ENCODE measurements around the gene RASGRF1. TPM values are rescaled to one million over a fixed set of nuclear protein-coding genes. Genes with fewer than 3 reads are reported as not detected.

Gene RASGRF1
- polyA plus RNA-seq, 1 donor from 2014 or later: 11.0 TPM

DNA sequence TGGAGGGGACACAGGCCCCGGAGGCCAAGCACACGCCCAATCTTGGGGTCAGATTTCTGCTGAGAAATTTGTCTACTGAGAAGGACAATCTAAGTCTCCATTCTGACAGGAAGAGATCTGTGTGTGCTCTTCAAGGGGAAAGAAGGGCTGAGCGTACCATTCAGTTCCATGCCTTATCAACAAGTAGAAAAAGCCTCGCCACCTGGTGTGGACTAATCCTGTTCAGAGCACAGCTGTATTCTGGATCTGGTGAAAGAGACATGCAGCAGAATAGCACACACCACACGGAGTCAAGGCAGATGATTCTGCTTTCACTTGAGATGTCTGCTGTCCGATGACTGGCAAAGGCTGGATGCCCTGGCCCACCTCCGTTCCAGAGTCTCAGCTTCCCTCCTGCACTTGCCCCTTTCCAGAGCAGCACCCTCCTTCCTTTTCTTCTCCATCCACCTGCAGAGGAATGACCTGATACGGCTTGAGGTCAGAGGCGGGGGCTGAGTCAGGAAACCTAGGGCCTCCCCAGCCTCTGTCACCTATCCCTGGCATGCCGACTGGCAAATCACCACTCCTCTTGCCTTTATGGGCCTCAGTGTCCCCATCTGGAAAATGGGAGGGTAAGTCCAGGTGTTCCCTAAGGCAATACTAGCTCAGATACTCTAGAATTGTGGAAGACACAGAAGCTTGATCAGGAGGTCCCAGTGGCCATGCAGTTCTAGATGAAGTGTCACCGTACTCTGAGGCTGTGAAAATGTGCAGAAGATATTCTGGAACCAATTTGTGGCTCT, 108.9 kb downstream of the RASGRF1 start:
- no peak overlapping the region for H3K27ac ChIP-seq (ENCODE audit: low read length)
- H2AFZ ChIP-seq (ENCODE audit: low read depth, low read length): no peak overlapping the region
- H3K9ac ChIP-seq (ENCODE audit: low read length): no peak overlapping the region
- no peak overlapping the region for H3K4me2 ChIP-seq (ENCODE audit: low read length)
- no peak overlapping the region for H3K4me3 ChIP-seq (ENCODE audit: low read length)
- no peak for TF ChIP-seq EP300 (conservative IDR thresholded peaks at IDR 0.05; ENCODE audit: poor library complexity, severe bottlenecking)
- TF ChIP-seq, protein P1, sequence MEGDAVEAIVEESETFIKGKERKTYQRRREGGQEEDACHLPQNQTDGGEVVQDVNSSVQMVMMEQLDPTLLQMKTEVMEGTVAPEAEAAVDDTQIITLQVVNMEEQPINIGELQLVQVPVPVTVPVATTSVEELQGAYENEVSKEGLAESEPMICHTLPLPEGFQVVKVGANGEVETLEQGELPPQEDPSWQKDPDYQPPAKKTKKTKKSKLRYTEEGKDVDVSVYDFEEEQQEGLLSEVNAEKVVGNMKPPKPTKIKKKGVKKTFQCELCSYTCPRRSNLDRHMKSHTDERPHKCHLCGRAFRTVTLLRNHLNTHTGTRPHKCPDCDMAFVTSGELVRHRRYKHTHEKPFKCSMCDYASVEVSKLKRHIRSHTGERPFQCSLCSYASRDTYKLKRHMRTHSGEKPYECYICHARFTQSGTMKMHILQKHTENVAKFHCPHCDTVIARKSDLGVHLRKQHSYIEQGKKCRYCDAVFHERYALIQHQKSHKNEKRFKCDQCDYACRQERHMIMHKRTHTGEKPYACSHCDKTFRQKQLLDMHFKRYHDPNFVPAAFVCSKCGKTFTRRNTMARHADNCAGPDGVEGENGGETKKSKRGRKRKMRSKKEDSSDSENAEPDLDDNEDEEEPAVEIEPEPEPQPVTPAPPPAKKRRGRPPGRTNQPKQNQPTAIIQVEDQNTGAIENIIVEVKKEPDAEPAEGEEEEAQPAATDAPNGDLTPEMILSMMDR (IDR thresholded peaks at IDR 0.05; ENCODE audit: poor library complexity, severe bottlenecking): no peak
- no peaks in the 10 kb centered on the region for H3K9me2 ChIP-seq (ENCODE audit: insufficient read depth, low read length)
- no peaks in the 10 kb centered on the region for H3F3A ChIP-seq (ENCODE audit: insufficient read depth, low read length, poor library complexity, severe bottlenecking)
- H3K36me3 ChIP-seq (ENCODE audit: insufficient read depth, low read length): peaks cover 8% of the 10 kb centered on the region
- no peaks in the 10 kb centered on the region for H3K27me3 ChIP-seq (ENCODE audit: insufficient read depth, low read depth, low read length)
- H3K9me3 ChIP-seq (ENCODE audit: low read length): no peaks in the 10 kb centered on the region
- no peaks in the 10 kb centered on the region for H4K20me1 ChIP-seq (ENCODE audit: insufficient read depth)
- no peaks in the 10 kb centered on the region for H3K79me2 ChIP-seq (replicated peaks; ENCODE audit: insufficient read depth, low read length)

DNA sequence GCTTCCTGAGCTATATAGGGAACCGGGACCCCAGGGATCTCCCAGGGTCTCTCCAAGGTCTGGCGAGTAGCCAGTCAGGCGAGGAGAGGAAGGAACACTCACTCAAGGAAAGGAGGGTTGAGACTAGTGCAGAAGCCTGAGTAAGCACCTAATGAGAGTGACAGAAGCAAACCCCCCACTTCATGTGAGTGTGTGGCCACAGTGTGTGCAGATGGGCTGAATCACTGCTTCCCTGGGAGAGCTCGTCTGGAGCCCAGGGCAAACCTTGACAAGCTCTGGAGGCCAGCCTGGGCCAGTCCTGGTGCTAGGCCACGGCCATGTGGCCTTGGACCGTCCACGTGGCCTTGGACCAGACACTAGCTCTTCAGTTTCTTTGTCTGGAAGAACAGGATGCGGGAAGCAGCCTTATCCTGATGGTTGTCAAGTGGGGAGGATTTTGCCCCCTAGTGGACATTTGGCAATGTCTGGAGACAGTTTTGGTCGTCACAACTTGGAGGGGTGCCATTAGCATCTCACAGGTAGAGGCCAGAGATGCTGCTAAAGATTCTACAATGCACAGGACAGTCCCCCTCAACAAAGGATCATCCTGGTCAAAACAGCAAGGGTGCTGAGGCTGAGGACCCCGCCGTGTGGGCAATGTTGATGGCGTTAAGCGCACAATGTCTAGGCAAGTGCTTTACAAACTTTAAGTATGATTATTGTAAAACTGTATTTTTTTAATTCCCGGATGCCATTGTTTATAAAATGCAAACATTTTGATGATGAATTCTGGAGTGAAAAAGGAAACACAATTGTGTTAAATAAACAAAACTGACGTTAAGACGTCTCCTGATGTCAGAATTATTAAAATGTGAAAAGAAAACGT, 110.9 kb downstream of the RASGRF1 start:
- Histone ChIP-seq H3K27me3 (ENCODE audit: insufficient read depth, low read depth, low read length) (no peaks in the 10 kb centered on the region), H3K9me2 (ENCODE audit: insufficient read depth, low read length) (no peaks in the 10 kb centered on the region), H3K9ac (ENCODE audit: low read length) (no peak overlapping the region), H3K9me3 (ENCODE audit: low read length) (no peaks in the 10 kb centered on the region), H3K79me2 (replicated peaks; ENCODE audit: insufficient read depth, low read length) (no peaks in the 10 kb centered on the region), H4K20me1 (ENCODE audit: insufficient read depth) (no peaks in the 10 kb centered on the region), H2AFZ (ENCODE audit: low read depth, low read length) (no peak overlapping the region), H3F3A (ENCODE audit: insufficient read depth, low read length, poor library complexity, severe bottlenecking) (no peaks in the 10 kb centered on the region), H3K27ac (ENCODE audit: low read length) (no peak overlapping the region), H3K4me3 (ENCODE audit: low read length) (no peak overlapping the region), H3K36me3 (ENCODE audit: insufficient read depth, low read length) (peaks cover 8% of the 10 kb centered on the region), H3K4me2 (ENCODE audit: low read length) (no peak overlapping the region)
- TF ChIP-seq, protein P2, sequence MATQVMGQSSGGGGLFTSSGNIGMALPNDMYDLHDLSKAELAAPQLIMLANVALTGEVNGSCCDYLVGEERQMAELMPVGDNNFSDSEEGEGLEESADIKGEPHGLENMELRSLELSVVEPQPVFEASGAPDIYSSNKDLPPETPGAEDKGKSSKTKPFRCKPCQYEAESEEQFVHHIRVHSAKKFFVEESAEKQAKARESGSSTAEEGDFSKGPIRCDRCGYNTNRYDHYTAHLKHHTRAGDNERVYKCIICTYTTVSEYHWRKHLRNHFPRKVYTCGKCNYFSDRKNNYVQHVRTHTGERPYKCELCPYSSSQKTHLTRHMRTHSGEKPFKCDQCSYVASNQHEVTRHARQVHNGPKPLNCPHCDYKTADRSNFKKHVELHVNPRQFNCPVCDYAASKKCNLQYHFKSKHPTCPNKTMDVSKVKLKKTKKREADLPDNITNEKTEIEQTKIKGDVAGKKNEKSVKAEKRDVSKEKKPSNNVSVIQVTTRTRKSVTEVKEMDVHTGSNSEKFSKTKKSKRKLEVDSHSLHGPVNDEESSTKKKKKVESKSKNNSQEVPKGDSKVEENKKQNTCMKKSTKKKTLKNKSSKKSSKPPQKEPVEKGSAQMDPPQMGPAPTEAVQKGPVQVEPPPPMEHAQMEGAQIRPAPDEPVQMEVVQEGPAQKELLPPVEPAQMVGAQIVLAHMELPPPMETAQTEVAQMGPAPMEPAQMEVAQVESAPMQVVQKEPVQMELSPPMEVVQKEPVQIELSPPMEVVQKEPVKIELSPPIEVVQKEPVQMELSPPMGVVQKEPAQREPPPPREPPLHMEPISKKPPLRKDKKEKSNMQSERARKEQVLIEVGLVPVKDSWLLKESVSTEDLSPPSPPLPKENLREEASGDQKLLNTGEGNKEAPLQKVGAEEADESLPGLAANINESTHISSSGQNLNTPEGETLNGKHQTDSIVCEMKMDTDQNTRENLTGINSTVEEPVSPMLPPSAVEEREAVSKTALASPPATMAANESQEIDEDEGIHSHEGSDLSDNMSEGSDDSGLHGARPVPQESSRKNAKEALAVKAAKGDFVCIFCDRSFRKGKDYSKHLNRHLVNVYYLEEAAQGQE (IDR thresholded peaks at IDR 0.05; ENCODE audit: borderline replicate concordance): no peak
- TF ChIP-seq TAF1 (IDR thresholded peaks at IDR 0.05; ENCODE audit: low read depth) (no peak), SMC3 (conservative IDR thresholded peaks at IDR 0.05; ENCODE audit: poor library complexity) (peak; percentile 13), RAD21 (conservative IDR thresholded peaks at IDR 0.05) (no peak)
- TF ChIP-seq, protein P1 (IDR thresholded peaks at IDR 0.05; ENCODE audit: poor library complexity, severe bottlenecking): peak; percentile 32

Data from neural cell (in vitro differentiated cells).